ENCODE measurements around the gene PRDM10. TPM values are rescaled to one million over a fixed set of nuclear protein-coding genes. Genes with fewer than 3 reads are reported as not detected.
"Not testable (repeated sequence)": the region's sequence is repeated elsewhere in the genome, so short reads cannot be mapped to it uniquely, and the experiment has no call there.

The PRDM10 gene
- total and polyA plus RNA-seq, 2 experiments from 2014 or later: 4.1 to 12.0 TPM

DNA sequence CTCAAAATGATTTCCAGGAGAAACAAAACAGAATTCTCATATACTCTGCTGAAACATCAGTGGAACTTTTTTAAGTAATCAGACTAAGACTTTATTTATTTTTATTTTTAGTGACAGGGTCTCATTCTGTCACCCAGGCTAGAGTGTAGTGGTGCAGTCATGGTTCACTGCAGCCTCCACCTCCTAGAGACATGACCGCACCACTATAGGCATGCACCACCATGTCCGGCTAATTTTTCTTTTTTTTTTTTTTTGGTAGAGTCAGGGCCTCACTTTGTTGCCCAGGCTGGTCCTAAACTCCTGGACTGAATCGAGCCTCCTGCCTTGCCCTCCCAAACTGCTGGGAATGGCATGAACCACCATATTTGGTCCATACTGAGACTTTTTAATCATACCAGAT lies 42.9 kb downstream of the PRDM10 start:
- H3K4me1 ChIP-seq (ENCODE audit: low read depth): no peaks in the 10 kb centered on the region
- TF ChIP-seq, protein P1, sequence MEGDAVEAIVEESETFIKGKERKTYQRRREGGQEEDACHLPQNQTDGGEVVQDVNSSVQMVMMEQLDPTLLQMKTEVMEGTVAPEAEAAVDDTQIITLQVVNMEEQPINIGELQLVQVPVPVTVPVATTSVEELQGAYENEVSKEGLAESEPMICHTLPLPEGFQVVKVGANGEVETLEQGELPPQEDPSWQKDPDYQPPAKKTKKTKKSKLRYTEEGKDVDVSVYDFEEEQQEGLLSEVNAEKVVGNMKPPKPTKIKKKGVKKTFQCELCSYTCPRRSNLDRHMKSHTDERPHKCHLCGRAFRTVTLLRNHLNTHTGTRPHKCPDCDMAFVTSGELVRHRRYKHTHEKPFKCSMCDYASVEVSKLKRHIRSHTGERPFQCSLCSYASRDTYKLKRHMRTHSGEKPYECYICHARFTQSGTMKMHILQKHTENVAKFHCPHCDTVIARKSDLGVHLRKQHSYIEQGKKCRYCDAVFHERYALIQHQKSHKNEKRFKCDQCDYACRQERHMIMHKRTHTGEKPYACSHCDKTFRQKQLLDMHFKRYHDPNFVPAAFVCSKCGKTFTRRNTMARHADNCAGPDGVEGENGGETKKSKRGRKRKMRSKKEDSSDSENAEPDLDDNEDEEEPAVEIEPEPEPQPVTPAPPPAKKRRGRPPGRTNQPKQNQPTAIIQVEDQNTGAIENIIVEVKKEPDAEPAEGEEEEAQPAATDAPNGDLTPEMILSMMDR (IDR thresholded peaks at IDR 0.05; ENCODE audit: low read depth, low read length): no peak
- no peaks in the 10 kb centered on the region for H3K36me3 ChIP-seq
- H3K27me3 ChIP-seq: no peaks in the 10 kb centered on the region
- H3K4me3 ChIP-seq: no peak overlapping the region
- no peaks in the 10 kb centered on the region for H3K9me3 ChIP-seq (ENCODE audit: low read depth)
- no peak for DNase-seq (ENCODE audit: low read depth in 1 of 2, low spot score in 1 of 2)
- H3K27ac ChIP-seq: no peak overlapping the region

DNA sequence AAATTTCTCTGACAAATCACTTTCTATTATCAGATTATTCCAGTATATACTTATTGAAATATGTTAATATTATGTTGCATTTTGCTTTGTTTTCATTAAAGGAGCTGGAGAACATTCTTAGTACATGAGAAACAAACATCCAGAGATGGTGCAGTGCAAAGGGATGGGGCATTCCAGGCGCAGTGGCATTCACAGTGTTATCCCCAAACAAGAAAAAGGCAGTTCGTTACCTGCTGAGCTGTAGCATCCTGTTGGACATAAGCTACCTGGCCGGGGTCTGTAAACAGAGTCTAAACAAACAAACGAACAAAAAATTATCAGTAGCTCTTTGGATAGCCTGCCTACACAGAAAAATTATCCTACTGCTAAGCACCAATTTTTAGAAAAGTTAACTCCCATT lies 47.4 kb downstream of the PRDM10 start:
- H3K4me1 ChIP-seq (ENCODE audit: low read depth): peaks cover 3% of the 10 kb centered on the region
- no peak for DNase-seq (ENCODE audit: low read depth in 1 of 2, low spot score in 1 of 2)
- H3K27ac ChIP-seq: no peak overlapping the region
- no peaks in the 10 kb centered on the region for H3K27me3 ChIP-seq
- no peaks in the 10 kb centered on the region for H3K9me3 ChIP-seq (ENCODE audit: low read depth)
- no peak overlapping the region for H3K4me3 ChIP-seq
- TF ChIP-seq, protein P1 (IDR thresholded peaks at IDR 0.05; ENCODE audit: low read depth, low read length): no peak
- no peaks in the 10 kb centered on the region for H3K36me3 ChIP-seq

DNA sequence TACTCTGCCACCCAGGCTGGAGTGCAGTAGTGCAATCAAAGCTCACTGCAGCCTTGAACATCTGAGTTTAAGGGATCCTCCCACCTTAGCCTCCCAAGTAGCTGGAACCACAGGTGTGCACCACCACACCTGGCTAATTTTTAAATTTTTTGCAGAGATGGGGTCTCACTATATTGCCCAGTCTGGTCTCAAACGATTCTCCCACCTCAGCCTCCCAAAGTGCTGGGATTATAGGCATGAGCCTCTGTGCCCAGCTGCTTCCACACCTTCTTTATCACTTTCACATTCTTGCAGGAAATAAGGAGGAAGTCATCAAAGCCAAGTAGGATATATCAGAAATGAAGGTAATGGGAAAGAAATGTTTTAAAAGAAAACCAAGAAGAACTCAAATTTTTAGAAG lies 47.9 kb downstream of the PRDM10 start:
- H3K27ac ChIP-seq; H3K4me3 ChIP-seq; H3K27me3 ChIP-seq; H3K4me1 ChIP-seq (ENCODE audit: low read depth); H3K36me3 ChIP-seq; H3K9me3 ChIP-seq (ENCODE audit: low read depth); DNase-seq (ENCODE audit: low read depth in 1 of 2, low spot score in 1 of 2): not testable (repeated sequence)

DNA sequence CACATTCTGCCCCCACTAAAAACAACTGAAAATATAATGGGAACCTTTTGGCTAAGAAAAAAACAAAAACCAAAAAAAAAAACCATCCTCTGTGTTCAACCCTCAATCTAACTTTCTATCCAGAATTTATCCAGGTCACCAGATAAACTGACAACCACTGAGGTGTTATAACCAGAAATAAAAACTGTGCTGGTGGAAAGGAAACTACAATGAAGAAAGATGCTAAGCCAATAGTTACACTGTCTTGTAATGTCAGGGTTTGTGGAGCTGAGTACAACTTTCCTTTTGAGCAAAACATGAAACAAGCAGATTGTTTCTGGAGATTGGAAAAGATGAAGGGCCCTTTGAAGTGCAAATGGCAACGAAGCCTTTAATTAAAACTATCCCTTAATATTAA lies 50.8 kb downstream of the PRDM10 start:
- TF ChIP-seq, protein P1 (IDR thresholded peaks at IDR 0.05; ENCODE audit: low read depth, low read length): no peak
- no peak for DNase-seq (ENCODE audit: low read depth in 1 of 2, low spot score in 1 of 2)
- H3K9me3 ChIP-seq (ENCODE audit: low read depth): no peaks in the 10 kb centered on the region

DNA sequence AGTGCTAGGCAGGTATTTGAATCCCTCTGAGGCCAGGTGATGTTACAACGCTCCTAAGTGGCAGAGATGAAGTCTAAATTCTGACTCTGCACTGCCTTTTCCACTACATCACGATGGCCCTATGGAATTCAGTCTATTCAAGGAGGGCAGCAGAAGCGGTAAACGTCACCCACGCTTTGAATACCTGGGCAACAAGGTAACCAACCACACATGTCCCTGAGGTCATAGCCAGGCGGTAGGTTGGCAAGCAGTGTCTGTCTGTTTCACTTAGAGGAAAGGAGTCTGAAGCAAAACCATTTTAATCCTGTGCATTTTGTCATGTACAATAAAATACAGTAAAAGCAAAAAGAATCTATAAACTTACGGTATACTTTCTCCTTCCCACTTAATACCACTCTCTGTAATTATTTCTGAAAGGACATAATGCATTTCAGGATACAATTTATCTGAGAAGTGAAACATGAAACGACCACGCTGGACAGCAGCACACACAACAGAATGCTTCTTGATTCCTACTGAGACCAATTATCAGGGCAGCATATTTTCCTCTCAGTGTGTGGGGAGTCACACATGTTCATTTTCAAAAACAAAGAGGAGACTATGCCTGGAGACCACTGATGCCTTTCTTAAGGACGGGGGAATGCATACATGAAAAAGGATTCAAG lies 51.3 kb downstream of the PRDM10 start:
- DNase-seq (ENCODE audit: low read depth in 1 of 2, low spot score in 1 of 2): peak in 1 of 2 donors; percentile 41
- Histone ChIP-seq H3K27me3 (no peaks in the 10 kb centered on the region), H3K9me3 (ENCODE audit: low read depth) (no peaks in the 10 kb centered on the region), H3K4me3 (no peak overlapping the region), H3K27ac (no peak overlapping the region), H3K36me3 (no peaks in the 10 kb centered on the region), H3K4me1 (ENCODE audit: low read depth) (peaks cover 7% of the 10 kb centered on the region)
- TF ChIP-seq, protein P1 (IDR thresholded peaks at IDR 0.05; ENCODE audit: low read depth, low read length): no peak

More for the DNA sequence above, 50.8 kb downstream of the PRDM10 start:
- Histone ChIP-seq H3K4me1 (ENCODE audit: low read depth) (peaks cover 7% of the 10 kb centered on the region), H3K4me3 (no peak overlapping the region), H3K27me3 (no peaks in the 10 kb centered on the region), H3K36me3 (no peaks in the 10 kb centered on the region), H3K27ac (no peak overlapping the region)

DNA sequence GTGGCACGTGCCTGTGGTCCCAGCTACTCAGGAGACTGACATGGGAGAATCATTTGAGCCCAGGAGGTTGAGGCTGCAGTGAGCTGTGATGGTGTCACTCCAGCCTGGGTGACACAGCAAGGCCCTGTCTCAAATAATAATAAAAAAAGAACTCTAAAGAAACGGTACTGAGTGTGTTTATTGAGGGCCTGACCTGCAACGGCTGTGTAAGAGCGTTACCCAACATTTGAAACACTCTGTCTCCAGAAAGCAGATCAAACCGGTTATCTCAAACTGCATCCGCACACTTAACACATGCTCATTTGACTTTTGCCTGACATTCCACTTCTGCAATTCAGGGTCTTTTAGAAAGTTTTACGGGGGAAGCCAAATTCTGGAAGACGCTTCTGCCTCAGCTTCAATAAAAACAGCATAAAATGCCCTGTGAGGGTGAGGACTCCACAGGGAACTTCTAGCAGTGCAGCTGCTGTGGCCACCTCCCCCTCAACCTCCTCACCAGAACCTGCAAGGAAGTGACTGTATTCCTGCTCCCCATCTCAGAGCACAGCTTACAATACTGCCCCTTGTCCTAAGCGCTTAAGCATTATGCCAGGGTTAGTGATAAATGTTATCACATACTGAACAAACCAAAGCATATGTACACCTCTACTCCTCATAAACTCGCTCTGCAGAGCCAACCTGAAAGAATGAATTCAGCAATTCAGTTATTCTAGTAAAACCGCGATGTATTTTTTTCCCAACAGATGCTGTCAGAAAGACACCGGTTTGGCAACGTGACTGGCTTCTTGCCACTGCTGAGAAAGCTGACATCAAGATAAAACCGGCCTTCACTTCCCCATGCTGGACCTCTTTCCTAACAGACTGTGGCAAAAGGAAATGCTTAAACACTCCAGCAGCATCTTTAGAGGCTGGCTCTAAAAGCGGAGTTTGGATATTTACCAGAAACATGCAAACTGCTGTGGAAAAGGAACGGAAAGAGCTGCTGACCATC lies 52.2 kb downstream of the PRDM10 start:
- Histone ChIP-seq H3K36me3 (no peaks in the 10 kb centered on the region), H3K4me1 (ENCODE audit: low read depth) (peaks cover 7% of the 10 kb centered on the region), H3K4me3 (no peak overlapping the region), H3K9me3 (ENCODE audit: low read depth) (no peaks in the 10 kb centered on the region), H3K27ac (no peak overlapping the region), H3K27me3 (no peaks in the 10 kb centered on the region)
- peak in 1 of 2 donors; percentile 94 for DNase-seq (ENCODE audit: low read depth in 1 of 2, low spot score in 1 of 2)
- TF ChIP-seq, protein P1 (IDR thresholded peaks at IDR 0.05; ENCODE audit: low read depth, low read length): no peak
